Panc1 (cell line): ENCODE data around the gene LCE3B. TPM values are rescaled to one million over a fixed set of nuclear protein-coding genes. Genes with fewer than 3 reads are reported as not detected.

Experiments used
- ATAC-seq: fragments of 200-7000 bp; cut with Tn5 transposase; 2 replicates; pipeline ENCODE4 v1.9.1; 2020; ENCODE audit warnings: mild to moderate bottlenecking, moderate library complexity
- BruUV-seq: library from RNA; stranded (reverse); fragments of 400-500 nt; replicated peaks from 2 replicates; lab custom pipeline; 2021; lab: Mats Ljungman, UMichigan
- CTCF ChIA-PET: fragments of 300-600 bp; sonication (Branson Sonifier 250); formaldehyde crosslinking; loops from one replicate; lab custom pipeline; 2022; ENCODE audit warnings: antibody characterized with exemption; lab: Charles Lee
- POLR2A ChIA-PET: fragments of 300-600 bp; sonication (Branson Sonifier 250); formaldehyde crosslinking; loops from one replicate; lab custom pipeline; 2022; ENCODE audit warnings: antibody characterized with exemption; lab: Charles Lee
- DNase-seq: peaks from one replicate; pipeline ENCODE4 v3.0.0-alpha.2; 2010; ENCODE audit warnings: low read depth, low spot score
- H3K27ac ChIP-seq: 2 replicates; pipeline ENCODE4 v1.5.1; 2011; ENCODE audit warnings: mild to moderate bottlenecking, low read length, inconsistent platforms
- H3K27me3 ChIP-seq: fragments of 200-500 bp; sonication (Bioruptor generic); 2 replicates; pipeline ENCODE4 v1.6.0; 2014; ENCODE audit warnings: low read length, inconsistent platforms; ENCODE audit not compliant: control insufficient read depth, insufficient read depth
- H3K36me3 ChIP-seq: fragments of 200-500 bp; sonication (Bioruptor generic); 2 replicates; pipeline ENCODE4 v1.5.1; 2014; ENCODE audit warnings: inconsistent platforms, mild to moderate bottlenecking, low read length, moderate library complexity; ENCODE audit not compliant: control insufficient read depth, insufficient read depth
- H3K4me1 ChIP-seq: 2 replicates; pipeline ENCODE4 v1.5.1; 2011; ENCODE audit warnings: inconsistent platforms, mild to moderate bottlenecking, low read length, moderate library complexity; ENCODE audit not compliant: control insufficient read depth, insufficient read depth
- H3K4me3 ChIP-seq, 2 experiments: 2 replicates each; pipeline ENCODE4 v1.5.1; 2011 to 2012; ENCODE audit warnings: low read depth in 2 of 2, low read length in 2 of 2, mild to moderate bottlenecking in 2 of 2, inconsistent platforms in 1 of 2, moderate library complexity in 1 of 2
- H3K9me3 ChIP-seq: fragments of 200-500 bp; sonication (Bioruptor generic); 2 replicates; pipeline ENCODE4 v1.5.1; 2014; ENCODE audit warnings: low read depth, mild to moderate bottlenecking, inconsistent platforms, low read length, moderate library complexity; ENCODE audit not compliant: control insufficient read depth, insufficient read depth
- POLR2AphosphoS5 ChIP-seq: IDR thresholded peaks from 2 replicates; pipeline ENCODE4 v1.6.1; 2012; ENCODE audit warnings: mild to moderate bottlenecking, low read depth, low read length, moderate library complexity
- SIN3A ChIP-seq: IDR thresholded peaks from 2 replicates; pipeline ENCODE4 v1.6.1; 2012; ENCODE audit warnings: low read depth, mild to moderate bottlenecking, low read length, moderate library complexity, borderline replicate concordance; ENCODE audit not compliant: insufficient read depth
- TCF7L2 ChIP-seq: IDR thresholded peaks from 2 replicates; pipeline ENCODE4 v1.6.1; 2011; ENCODE audit warnings: mild to moderate bottlenecking, low read depth, low read length, inconsistent platforms
- in situ Hi-C: cut with HindIII; loops from 2 replicates; pipeline ENCODE4 v1.10.0; 2016; ENCODE audit warnings: low sequenced_read_pairs, low pct_unique_long_range_greater_than_20kb
- intact Hi-C: fragments of 100-400 bp; cut with micrococcal nuclease; formaldehyde crosslinking; loops from one replicate; pipeline ENCODE4 v1.10.0; 2022; ENCODE audit not compliant: unreplicated experiment
- total RNA-seq: library from RNA; stranded (reverse); gene quantifications from one replicate; pipeline ENCODE4 v1.2.1, GENCODE V29; 2021; ENCODE audit not compliant: unreplicated experiment
- TF ChIP-seq, protein P1 (sequence below), 2 experiments: IDR thresholded peaks; 2 replicates each; pipeline ENCODE4 v1.6.1; 2011 to 2012; ENCODE audit warnings: low read depth in 2 of 2, control low read depth in 1 of 2, low read length in 1 of 2, mild to moderate bottlenecking in 1 of 2, moderate library complexity in 1 of 2; ENCODE audit not compliant: insufficient read depth in 1 of 2
- TF ChIP-seq, protein P2 (sequence below): fragments of 450-650 bp; IDR thresholded peaks from 2 replicates; pipeline ENCODE4 v1.5.1; 2017; ENCODE audit warnings: mild to moderate bottlenecking

Gene LCE3B
- total RNA-seq, 1 experiment from 2014 or later, result not detected

DNA sequence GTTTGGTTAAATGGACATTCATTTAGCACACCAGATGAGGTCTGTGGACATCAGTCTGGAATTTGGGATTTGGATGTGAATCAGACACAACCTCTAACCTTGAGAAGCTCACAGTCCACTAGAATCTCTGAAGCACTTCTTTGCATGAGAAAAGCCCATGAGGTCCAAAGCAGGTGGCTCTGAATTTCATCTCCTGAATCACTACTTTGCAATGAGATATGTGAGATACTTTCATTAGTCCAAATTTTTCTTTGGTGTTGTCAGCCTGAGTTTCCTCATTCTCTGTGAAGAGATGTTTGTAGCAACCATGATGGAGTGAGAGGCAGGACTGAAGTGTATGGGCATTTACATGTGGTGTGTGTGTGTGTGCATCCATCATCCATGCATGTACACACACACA is 33.0 kb downstream of the LCE3B start:
- Histone ChIP-seq H3K27ac (no peak overlapping the region), H3K36me3 (no peaks in the 10 kb centered on the region), H3K9me3 (no peaks in the 10 kb centered on the region), H3K4me3 (no peak overlapping the region), H3K4me1 (no peaks in the 10 kb centered on the region), H3K27me3 (no peaks in the 10 kb centered on the region; the same call in 1 of the 2 replicates)
- ChIA-PET POLR2A (no interaction called here), CTCF (no interaction called here)
- no TSS peak for BruUV-seq
- DNase-seq (no peak), ATAC-seq (no peak)
- intact Hi-C loops, result no loop called here
- in situ Hi-C loops, result no loop called here
- TF ChIP-seq, protein P1, sequence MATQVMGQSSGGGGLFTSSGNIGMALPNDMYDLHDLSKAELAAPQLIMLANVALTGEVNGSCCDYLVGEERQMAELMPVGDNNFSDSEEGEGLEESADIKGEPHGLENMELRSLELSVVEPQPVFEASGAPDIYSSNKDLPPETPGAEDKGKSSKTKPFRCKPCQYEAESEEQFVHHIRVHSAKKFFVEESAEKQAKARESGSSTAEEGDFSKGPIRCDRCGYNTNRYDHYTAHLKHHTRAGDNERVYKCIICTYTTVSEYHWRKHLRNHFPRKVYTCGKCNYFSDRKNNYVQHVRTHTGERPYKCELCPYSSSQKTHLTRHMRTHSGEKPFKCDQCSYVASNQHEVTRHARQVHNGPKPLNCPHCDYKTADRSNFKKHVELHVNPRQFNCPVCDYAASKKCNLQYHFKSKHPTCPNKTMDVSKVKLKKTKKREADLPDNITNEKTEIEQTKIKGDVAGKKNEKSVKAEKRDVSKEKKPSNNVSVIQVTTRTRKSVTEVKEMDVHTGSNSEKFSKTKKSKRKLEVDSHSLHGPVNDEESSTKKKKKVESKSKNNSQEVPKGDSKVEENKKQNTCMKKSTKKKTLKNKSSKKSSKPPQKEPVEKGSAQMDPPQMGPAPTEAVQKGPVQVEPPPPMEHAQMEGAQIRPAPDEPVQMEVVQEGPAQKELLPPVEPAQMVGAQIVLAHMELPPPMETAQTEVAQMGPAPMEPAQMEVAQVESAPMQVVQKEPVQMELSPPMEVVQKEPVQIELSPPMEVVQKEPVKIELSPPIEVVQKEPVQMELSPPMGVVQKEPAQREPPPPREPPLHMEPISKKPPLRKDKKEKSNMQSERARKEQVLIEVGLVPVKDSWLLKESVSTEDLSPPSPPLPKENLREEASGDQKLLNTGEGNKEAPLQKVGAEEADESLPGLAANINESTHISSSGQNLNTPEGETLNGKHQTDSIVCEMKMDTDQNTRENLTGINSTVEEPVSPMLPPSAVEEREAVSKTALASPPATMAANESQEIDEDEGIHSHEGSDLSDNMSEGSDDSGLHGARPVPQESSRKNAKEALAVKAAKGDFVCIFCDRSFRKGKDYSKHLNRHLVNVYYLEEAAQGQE (IDR thresholded peaks at IDR 0.05; ENCODE audit: insufficient read depth in 1 of 2, low read depth in 2 of 2, low read length in 1 of 2), result no peak
- TF ChIP-seq, protein P2, sequence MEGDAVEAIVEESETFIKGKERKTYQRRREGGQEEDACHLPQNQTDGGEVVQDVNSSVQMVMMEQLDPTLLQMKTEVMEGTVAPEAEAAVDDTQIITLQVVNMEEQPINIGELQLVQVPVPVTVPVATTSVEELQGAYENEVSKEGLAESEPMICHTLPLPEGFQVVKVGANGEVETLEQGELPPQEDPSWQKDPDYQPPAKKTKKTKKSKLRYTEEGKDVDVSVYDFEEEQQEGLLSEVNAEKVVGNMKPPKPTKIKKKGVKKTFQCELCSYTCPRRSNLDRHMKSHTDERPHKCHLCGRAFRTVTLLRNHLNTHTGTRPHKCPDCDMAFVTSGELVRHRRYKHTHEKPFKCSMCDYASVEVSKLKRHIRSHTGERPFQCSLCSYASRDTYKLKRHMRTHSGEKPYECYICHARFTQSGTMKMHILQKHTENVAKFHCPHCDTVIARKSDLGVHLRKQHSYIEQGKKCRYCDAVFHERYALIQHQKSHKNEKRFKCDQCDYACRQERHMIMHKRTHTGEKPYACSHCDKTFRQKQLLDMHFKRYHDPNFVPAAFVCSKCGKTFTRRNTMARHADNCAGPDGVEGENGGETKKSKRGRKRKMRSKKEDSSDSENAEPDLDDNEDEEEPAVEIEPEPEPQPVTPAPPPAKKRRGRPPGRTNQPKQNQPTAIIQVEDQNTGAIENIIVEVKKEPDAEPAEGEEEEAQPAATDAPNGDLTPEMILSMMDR, result no peak
- TF ChIP-seq TCF7L2 (no peak), SIN3A (no peak), POLR2AphosphoS5 (no peak)

DNA sequence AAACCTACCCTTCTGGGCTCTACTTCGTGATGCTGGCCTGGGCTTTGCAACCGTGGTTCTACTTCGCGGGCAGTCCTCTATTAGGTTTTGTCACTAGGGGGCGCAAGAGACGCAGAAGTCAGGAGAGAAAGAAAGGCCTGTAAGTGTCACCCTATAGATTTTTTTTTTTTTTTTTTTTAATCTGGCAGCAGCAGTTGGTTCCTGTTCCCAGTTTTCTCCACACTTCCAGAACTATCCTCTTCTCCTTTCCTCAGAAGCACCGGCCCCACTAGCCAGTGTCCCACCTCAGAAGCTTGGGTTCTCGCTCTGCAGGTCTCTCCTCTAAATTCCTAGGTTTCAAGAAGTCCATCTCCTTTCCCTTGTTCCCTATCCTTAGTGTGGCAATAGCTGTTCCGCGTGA is 40.5 kb downstream of the LCE3B start:
- Histone ChIP-seq H3K4me1 (no peaks in the 10 kb centered on the region), H3K27me3 (peaks cover 5% of the 10 kb centered on the region), H3K36me3 (no peaks in the 10 kb centered on the region), H3K9me3 (no peaks in the 10 kb centered on the region), H3K4me3 (no peak overlapping the region), H3K27ac (no peak overlapping the region)
- in situ Hi-C loops (no loop called here), intact Hi-C loops (loop anchor here (10.0 kb wide), 1 partner anchor 571 kb away; no protein-coding TSS in a partner anchor)
- BruUV-seq, result no TSS peak
- peak; percentile 93 for ATAC-seq
- TF ChIP-seq SIN3A (no peak), TCF7L2 (no peak)
- TF ChIP-seq, protein P2, result peak; percentile 92
- CTCF ChIA-PET, result interaction anchor here (0.7 kb wide), 3 partner anchors 196 to 566 kb away, joined by 3 to 5 read pairs (median 5); no protein-coding TSS in a partner anchor
- DNase-seq, result peak; percentile 35
- POLR2A ChIA-PET, result no interaction called here
